Epithelial cell of proximal tubule (primary cell): ENCODE data around the gene PTGDR2. TPM values are rescaled to one million over a fixed set of nuclear protein-coding genes. Genes with fewer than 3 reads are reported as not detected.

Experiments
- DNase-seq: peaks from one replicate; pipeline ENCODE4 v3.0.0-alpha.2; 2011; ENCODE audit warnings: low read depth
- H3K4me3 ChIP-seq: 2 replicates; pipeline ENCODE4 v1.5.1; 2011; ENCODE audit warnings: low read depth, mild to moderate bottlenecking, low read length
- total RNA-seq: library from RNA; depleted of rRNA; stranded (reverse); fragments of >200 nt; gene quantifications from 2 replicates; pipeline ENCODE4 v1.2.3, GENCODE V29; 2015
- TF ChIP-seq, protein P1 (sequence below): conservative IDR thresholded peaks from 2 replicates; pipeline ENCODE4 v1.5.1; 2012; ENCODE audit warnings: low read depth, mild to moderate bottlenecking, low read length

PTGDR2 gene
- total RNA-seq, 1 donor from 2014 or later, result not detected

DNA sequence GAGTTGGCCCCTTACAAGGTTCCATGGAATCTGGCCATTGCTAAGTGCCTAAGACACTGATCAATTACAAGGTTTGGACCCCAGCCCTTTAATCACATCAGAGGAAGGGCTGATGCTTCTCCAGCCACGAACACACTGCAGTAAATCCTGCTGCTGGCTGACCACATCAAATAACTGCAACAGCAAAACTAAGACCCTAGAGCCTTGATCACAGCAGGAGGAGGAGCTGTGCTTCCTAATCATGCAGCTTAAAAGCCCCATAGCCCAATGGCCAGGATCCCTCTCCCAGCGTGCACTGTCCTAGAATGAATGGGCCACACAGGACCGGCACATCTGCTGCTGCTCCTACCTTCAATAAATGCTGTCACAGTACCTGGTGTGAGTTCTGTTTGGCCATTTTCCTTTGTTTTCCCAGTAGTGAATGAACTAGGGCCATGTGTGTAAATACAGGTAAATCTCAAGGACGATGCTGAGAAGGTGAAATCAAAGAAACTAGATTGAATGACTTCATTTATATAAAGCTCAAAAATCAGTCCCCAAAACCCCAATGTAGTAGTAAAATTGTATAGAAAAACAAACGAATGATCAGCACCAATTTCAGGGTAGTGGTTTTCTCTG is 24.3 kb upstream of the PTGDR2 start:
- TF ChIP-seq, protein P1, sequence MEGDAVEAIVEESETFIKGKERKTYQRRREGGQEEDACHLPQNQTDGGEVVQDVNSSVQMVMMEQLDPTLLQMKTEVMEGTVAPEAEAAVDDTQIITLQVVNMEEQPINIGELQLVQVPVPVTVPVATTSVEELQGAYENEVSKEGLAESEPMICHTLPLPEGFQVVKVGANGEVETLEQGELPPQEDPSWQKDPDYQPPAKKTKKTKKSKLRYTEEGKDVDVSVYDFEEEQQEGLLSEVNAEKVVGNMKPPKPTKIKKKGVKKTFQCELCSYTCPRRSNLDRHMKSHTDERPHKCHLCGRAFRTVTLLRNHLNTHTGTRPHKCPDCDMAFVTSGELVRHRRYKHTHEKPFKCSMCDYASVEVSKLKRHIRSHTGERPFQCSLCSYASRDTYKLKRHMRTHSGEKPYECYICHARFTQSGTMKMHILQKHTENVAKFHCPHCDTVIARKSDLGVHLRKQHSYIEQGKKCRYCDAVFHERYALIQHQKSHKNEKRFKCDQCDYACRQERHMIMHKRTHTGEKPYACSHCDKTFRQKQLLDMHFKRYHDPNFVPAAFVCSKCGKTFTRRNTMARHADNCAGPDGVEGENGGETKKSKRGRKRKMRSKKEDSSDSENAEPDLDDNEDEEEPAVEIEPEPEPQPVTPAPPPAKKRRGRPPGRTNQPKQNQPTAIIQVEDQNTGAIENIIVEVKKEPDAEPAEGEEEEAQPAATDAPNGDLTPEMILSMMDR, result no peak
- no peak for DNase-seq
- H3K4me3 ChIP-seq, result no peak overlapping the region

DNA sequence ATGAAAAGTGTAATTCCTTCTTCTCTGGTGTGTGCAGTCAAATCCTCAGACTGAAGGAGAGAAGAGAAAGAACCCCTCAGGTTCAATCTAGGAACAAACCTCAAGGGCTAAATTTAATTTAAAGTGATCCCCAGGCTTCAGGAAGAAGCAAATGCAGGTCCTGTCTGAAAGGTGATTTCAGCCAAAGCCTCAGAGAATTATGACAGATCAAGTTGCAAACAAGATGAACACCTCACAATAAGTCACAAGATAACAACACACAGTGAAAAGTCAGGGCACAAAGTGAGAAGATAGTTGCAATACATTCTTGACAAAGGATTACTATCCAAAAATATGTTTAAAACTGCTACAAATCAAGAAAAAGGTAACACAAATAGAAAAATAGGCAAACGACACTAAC is 23.4 kb upstream of the PTGDR2 start:
- TF ChIP-seq, protein P1, result no peak
- DNase-seq, result no peak
- H3K4me3 ChIP-seq, result no peak overlapping the region

DNA sequence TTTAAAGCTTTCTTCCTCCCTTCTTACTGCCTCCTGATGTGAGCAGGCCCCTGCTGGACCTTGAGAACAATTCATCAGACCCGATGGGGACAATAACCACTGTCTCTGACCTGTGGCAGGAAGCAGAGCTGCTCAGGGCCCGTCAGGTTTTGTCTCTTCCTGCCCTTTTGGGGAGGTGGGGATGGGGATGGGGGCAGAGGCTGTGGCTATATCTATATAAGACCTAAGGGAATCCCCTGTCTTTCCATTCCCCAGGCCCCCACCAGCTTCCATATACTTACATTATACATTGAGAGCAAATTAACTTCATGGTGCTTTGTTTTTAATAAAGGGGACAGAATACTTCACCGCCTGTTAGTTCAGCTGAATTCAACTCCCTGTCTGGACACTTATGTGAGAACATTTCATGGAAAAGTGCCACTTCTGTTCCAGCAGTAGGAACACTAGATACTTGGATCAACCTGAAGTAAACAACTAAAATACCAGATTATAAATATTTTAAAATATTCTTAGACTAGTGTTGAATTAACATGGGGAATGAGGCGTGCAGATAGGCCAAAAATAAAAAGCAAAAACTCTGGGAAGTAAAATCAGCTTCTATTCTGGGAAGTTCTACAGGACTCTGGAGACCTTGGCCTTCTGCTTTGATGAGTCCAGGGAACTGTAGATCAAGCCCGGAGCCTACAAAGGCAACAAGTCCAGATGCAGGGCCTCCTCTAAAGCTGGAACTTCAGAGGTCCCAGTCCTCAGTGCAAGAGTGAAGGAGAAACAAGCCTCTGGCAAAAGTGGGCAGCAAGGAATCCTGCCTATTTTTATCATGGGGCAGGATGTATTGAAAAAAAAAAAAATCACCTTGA is 22.7 kb upstream of the PTGDR2 start:
- TF ChIP-seq, protein P1, result no peak
- no peak overlapping the region for H3K4me3 ChIP-seq
- DNase-seq, result no peak

DNA sequence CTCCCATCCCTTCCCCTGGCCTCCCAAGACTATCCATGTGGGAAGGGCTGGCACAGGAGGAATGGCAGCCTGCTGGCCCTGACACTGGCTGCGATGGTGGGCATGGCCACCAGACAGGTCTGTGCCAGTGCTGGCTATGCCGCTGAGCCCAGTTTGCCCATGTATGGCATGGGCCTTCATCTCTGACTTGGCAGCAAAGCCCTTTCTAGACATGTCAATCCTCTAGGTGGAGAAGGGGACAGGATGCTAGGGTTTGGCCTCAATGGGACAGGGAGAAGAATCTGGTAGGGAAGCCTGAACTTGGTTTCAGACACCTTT is 20.4 kb upstream of the PTGDR2 start:
- no peak for DNase-seq
- H3K4me3 ChIP-seq, result no peak overlapping the region
- TF ChIP-seq, protein P1, result no peak

DNA sequence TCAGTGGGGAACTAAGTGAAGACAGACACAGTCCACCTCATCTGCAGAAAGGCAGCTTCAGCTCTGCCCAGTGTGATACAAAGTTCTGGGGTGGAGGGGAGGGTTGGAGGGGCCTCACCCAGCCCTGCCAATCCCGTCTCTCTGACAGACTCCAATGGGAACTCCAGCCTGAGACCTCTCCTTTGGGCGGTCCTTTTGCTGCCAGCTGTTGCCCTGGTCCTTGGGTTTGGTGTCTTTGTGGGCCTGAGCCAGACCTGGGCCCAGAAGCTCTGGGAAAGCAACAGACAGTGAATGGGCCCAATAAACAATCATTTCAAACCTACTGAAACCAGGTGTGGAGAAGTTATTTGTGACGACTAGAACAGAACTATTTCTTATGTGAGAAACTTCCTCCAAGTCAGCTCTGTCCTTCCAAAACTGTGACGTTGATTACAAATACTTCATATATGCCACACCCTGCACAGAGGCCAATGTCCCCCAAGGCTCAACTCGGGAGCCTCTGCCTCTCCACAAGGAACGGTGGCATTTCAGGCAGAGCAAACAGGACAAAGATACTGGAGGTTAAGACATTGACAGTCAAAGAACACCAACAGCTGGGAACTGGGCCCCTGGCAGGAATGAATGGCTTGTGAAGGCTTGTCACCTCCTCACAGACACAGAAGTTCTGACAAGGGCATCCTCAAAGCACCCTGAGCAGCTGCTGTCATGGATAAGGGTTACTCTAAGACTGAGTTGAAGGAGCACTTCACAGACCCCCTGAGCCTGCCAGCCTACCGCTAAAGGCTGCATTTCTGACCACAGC is 19.8 kb upstream of the PTGDR2 start:
- TF ChIP-seq, protein P1, result no peak
- no peak for DNase-seq
- H3K4me3 ChIP-seq, result no peak overlapping the region

DNA sequence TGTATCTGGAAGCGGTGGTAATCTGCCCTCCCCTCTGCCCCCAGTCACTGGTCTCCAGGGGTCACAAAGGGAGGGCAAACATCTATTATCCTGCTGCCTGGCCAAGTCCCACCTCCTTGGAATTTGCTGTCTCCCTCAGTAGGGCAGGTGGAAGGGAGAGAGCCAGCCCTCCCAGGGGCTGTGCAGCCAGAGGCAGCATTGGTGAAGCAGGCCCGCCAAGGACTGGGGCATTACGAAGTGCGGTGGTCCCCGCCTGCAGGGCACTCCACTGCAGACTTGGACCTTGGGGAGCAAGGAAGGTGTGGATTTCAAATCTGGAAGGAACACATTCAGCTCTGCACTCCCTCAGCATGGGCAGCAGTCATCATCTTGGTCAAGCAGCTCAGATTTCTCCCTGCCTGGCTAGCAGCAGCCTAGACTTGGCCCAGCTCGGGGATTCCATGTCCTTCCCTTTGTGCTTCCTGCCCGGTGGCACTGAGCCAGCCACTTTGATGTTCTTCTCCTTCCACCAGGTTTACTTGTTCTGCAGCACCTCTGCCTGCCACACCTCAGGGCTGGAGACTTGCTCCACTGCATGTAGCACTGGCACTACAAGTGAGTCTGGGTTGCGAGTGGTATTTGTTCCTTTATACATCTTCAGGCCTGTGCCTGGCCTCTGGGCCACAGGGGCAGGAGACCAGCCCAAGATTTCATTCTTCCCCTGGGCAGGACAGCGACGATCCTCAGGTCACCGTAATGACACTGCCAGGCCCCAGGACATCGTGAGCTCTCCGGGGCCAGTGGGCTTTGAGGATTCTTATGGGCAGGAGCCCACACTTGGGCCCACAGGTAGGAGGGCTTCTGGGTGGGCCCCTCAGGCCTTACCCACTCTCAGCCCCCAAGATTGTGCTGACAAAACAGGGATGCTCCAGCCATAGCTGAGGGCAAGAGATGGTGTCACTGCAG is 18.9 kb upstream of the PTGDR2 start:
- no peak overlapping the region for H3K4me3 ChIP-seq
- DNase-seq, result no peak
- TF ChIP-seq, protein P1, result no peak
